Peyer's patch (tissue), 4 donors: ENCODE results near the gene CAP1.

Experiments used
- POLR2A ChIP-seq, 2 donors: fragments of 450-650 bp; IDR thresholded peaks; one replicate each; pipeline ENCODE4 v1.5.1; 2017; ENCODE audit warnings: antibody characterized with exemption in 2 of 2, mild to moderate bottlenecking in 2 of 2, moderate library complexity in 2 of 2
- TF ChIP-seq, protein P1 (sequence below), 6 experiments: fragments of 450-650 bp in 4 of 6; fragments of 200-600 bp in 2 of 6; sonication (generic) in 1 of 6; IDR thresholded peaks; one replicate each; pipeline ENCODE4 v1.5.1; 2017 to 2019; ENCODE audit warnings: antibody characterized with exemption in 6 of 6, mild to moderate bottlenecking in 3 of 6, moderate library complexity in 1 of 6

DNA sequence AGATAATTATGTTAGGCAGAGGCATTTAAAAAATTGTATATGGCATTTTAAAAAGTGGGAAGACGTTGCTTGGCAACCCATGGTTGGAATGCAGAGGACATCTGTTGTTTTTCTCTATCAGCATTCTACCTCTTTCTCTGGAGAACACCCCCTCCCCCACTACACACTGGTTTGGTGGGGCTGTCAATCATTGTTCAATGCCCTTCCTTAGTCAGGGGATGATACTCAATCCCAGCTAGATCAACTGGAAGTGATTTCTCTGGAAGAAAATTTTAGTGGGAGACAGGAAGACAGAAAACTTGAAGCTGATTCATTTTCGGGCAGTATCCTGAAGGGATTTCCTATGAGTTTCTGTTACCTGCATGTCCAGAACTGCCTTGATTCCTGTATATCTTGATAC is 35.7 kb upstream of the CAP1 start:
- TF ChIP-seq, protein P1, sequence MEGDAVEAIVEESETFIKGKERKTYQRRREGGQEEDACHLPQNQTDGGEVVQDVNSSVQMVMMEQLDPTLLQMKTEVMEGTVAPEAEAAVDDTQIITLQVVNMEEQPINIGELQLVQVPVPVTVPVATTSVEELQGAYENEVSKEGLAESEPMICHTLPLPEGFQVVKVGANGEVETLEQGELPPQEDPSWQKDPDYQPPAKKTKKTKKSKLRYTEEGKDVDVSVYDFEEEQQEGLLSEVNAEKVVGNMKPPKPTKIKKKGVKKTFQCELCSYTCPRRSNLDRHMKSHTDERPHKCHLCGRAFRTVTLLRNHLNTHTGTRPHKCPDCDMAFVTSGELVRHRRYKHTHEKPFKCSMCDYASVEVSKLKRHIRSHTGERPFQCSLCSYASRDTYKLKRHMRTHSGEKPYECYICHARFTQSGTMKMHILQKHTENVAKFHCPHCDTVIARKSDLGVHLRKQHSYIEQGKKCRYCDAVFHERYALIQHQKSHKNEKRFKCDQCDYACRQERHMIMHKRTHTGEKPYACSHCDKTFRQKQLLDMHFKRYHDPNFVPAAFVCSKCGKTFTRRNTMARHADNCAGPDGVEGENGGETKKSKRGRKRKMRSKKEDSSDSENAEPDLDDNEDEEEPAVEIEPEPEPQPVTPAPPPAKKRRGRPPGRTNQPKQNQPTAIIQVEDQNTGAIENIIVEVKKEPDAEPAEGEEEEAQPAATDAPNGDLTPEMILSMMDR (IDR thresholded peaks at IDR 0.05): no peak
- TF ChIP-seq POLR2A (IDR thresholded peaks at IDR 0.05): no peak
